Neural crest cell (in vitro differentiated cells): ENCODE data around the gene HNRNPLL. TPM values are rescaled to one million over a fixed set of nuclear protein-coding genes. Genes with fewer than 3 reads are reported as not detected.
"Not testable (repeated sequence)": the region's sequence is repeated elsewhere in the genome, so short reads cannot be mapped to it uniquely, and the experiment has no call there.

Experiments used
- DNase-seq: peaks from one replicate; pipeline ENCODE4 v3.0.0; 2021; ENCODE audit warnings: low read depth, mixed read lengths, low spot score
- H3K27ac Mint-ChIP-seq: one replicate; pipeline ENCODE4 v1.8.0; 2021; ENCODE audit warnings: mild to moderate bottlenecking, mixed read lengths; ENCODE audit not compliant: unreplicated experiment
- H3K27me3 Mint-ChIP-seq: 2 replicates; pipeline ENCODE4 v1.8.0; 2021; ENCODE audit warnings: low read depth, mild to moderate bottlenecking, mixed read lengths
- H3K36me3 Mint-ChIP-seq: 2 replicates; pipeline ENCODE4 v1.8.0; 2021; ENCODE audit warnings: low read depth, mild to moderate bottlenecking, mixed read lengths
- H3K4me1 Mint-ChIP-seq: 2 replicates; pipeline ENCODE4 v1.8.0; 2021; ENCODE audit warnings: mixed read lengths
- H3K4me3 Mint-ChIP-seq: one replicate; pipeline ENCODE4 v1.8.0; 2021; ENCODE audit warnings: mild to moderate bottlenecking, mixed read lengths
- H3K9me3 Mint-ChIP-seq: 2 replicates; pipeline ENCODE4 v1.8.0; 2021; ENCODE audit warnings: mixed read lengths
- CTCF ChIP-seq: fragments of 200-600 bp; sonication (generic); conservative IDR thresholded peaks from 2 replicates; pipeline ENCODE4 v1.5.0; 2021; ENCODE audit warnings: antibody characterized with exemption, mild to moderate bottlenecking
- total RNA-seq: library from RNA; stranded (reverse); gene quantifications from 2 replicates; pipeline ENCODE4 v1.2.1, GENCODE V29; 2021

The HNRNPLL gene
- total RNA-seq, 1 donor from 2014 or later: 79.9 TPM

DNA sequence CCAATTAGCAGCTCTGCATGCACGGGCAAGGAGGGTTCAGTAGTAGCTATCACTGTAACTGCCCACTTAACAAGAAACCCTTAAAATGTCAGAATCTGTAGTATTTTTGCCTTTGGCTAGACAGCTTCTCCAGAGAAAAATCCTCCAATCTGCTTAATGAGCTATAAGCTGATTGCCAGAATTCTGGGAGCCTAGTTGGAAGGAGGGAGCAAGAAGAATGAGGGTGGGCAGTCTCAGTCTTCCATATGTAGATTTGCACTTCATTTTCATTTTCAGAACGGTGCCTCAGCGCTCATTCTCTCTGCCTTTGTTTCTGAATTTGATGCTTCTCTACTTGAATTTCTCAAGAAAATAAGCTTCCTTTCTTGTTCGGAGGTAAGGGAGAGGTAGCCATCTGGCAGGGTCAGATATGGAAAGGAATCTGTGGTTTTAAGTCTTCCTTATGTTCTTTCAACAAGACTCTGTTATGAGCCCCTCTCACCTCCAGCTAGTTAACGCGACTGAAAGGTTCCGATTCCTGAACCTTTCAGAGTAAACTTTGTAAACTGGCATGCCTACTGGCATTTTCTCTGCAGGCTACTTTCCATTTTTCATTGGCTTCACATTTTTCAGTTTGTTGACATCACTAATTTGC, 53.5 kb downstream of the HNRNPLL start:
- Mint-ChIP-seq H3K27me3 (no peaks in the 10 kb centered on the region), H3K4me1 (peaks cover 11% of the 10 kb centered on the region), H3K36me3 (peaks cover 4% of the 10 kb centered on the region), H3K27ac (no peak overlapping the region), H3K4me3 (no peak overlapping the region), H3K9me3 (no peaks in the 10 kb centered on the region)
- DNase-seq: no peak
- no peak for TF ChIP-seq CTCF

GRCh38 chr2:38547791-38548190, 54.9 kb downstream of the HNRNPLL start:
- Mint-ChIP-seq H3K36me3 (peaks cover 4% of the 10 kb centered on the region), H3K27me3 (no peaks in the 10 kb centered on the region), H3K9me3 (no peaks in the 10 kb centered on the region), H3K4me3 (no peak overlapping the region), H3K27ac (no peak overlapping the region), H3K4me1 (peaks cover 15% of the 10 kb centered on the region)
- DNase-seq: no peak
- TF ChIP-seq CTCF: no peak

DNA sequence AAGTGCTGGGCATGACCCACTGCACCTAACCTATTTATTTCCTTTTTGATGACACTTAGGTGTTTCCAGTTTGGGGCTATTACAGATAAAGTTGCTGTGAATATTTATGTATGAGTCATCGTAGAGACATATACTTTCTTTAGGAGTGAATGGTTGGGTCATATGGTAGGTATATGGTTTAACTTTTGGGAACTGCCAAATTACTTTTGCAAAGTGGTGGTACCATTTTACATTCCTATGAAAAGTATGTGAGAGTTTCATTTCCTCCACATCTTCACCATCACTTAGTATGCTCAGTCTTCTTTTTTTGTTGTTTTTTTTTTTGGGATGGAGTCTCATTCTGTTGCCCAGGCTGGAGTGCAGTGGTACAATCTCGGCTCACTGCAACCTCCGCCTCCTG, 56.1 kb downstream of the HNRNPLL start:
- Mint-ChIP-seq H3K4me3 (no peak overlapping the region), H3K4me1 (peaks cover 23% of the 10 kb centered on the region), H3K9me3 (no peaks in the 10 kb centered on the region), H3K27me3 (no peaks in the 10 kb centered on the region), H3K36me3 (no peaks in the 10 kb centered on the region), H3K27ac (no peak overlapping the region)
- DNase-seq: no peak
- TF ChIP-seq CTCF: no peak

GRCh38 chr2:38546064-38546463, 56.7 kb downstream of the HNRNPLL start:
- Mint-ChIP-seq H3K9me3 (no peaks in the 10 kb centered on the region), H3K36me3 (no peaks in the 10 kb centered on the region), H3K4me3 (no peak overlapping the region), H3K27me3 (no peaks in the 10 kb centered on the region), H3K27ac (no peak overlapping the region), H3K4me1 (peaks cover 26% of the 10 kb centered on the region)
- TF ChIP-seq CTCF: no peak
- no peak for DNase-seq

GRCh38 chr2:38542248-38542631, 60.5 kb downstream of the HNRNPLL start:
- not testable (repeated sequence) for H3K27me3 Mint-ChIP-seq, H3K36me3 Mint-ChIP-seq, H3K9me3 Mint-ChIP-seq, H3K4me3 Mint-ChIP-seq, DNase-seq
- Mint-ChIP-seq H3K4me1 (peaks cover 26% of the 10 kb centered on the region), H3K27ac (peak overlapping the region; percentile 61)

GRCh38 chr2:38540580-38541286, 62.0 kb downstream of the HNRNPLL start:
- Mint-ChIP-seq H3K4me3 (no peak overlapping the region), H3K27me3 (peaks cover under 1% of the 10 kb centered on the region), H3K9me3 (no peaks in the 10 kb centered on the region), H3K4me1 (peaks cover 27% of the 10 kb centered on the region), H3K36me3 (no peaks in the 10 kb centered on the region), H3K27ac (no peak overlapping the region)
- no peak for TF ChIP-seq CTCF
- no peak for DNase-seq
